ENCODE data around the gene ITPR2.
"Not testable (repeated sequence)": the region's sequence is repeated elsewhere in the genome, so short reads cannot be mapped to it uniquely, and the experiment has no call there.

ITPR2 gene

DNA sequence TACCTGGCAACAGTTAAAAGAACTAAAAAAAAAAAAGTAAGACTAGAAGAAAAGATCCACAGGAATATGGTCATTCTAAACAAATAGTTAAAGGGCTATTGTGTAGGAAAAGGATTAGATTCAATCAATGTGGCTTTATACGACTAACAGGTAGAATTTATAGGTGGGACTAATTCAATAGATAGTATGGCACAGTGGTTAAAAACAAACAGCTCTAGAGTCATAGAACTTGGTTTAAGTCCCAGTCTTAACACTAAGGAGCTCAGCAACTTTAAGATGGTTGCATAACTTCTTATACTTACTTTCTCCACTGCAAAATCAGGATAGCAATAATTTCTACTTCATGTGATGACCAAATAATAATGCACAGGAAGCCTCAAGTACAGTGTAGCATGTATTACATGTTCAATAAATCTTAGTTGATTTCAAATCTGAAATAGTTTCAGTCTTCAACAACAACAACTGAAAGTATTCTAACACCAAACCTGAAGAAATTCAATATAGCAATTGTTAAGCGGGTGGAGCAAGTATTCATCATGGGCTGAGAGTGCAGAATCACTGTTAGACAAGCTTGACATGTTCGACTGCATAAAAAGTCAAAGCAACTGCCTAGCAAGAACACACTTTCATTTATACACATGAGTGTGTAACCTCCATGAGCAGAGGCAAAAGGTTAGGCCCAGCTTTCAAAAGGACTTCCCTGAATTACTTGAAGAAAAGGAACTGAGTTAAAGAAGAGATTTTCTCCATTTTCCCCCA is 50.4 kb downstream of the ITPR2 start:
- DNase-seq (ENCODE audit: low read depth), result no peak
- no peak overlapping the region for H3K4me3 ChIP-seq (ENCODE audit: low read depth, low read length)
- TF ChIP-seq, protein P1, sequence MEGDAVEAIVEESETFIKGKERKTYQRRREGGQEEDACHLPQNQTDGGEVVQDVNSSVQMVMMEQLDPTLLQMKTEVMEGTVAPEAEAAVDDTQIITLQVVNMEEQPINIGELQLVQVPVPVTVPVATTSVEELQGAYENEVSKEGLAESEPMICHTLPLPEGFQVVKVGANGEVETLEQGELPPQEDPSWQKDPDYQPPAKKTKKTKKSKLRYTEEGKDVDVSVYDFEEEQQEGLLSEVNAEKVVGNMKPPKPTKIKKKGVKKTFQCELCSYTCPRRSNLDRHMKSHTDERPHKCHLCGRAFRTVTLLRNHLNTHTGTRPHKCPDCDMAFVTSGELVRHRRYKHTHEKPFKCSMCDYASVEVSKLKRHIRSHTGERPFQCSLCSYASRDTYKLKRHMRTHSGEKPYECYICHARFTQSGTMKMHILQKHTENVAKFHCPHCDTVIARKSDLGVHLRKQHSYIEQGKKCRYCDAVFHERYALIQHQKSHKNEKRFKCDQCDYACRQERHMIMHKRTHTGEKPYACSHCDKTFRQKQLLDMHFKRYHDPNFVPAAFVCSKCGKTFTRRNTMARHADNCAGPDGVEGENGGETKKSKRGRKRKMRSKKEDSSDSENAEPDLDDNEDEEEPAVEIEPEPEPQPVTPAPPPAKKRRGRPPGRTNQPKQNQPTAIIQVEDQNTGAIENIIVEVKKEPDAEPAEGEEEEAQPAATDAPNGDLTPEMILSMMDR (IDR thresholded peaks at IDR 0.05; ENCODE audit: low read depth, low read length, missing control alignments), result no peak

DNA sequence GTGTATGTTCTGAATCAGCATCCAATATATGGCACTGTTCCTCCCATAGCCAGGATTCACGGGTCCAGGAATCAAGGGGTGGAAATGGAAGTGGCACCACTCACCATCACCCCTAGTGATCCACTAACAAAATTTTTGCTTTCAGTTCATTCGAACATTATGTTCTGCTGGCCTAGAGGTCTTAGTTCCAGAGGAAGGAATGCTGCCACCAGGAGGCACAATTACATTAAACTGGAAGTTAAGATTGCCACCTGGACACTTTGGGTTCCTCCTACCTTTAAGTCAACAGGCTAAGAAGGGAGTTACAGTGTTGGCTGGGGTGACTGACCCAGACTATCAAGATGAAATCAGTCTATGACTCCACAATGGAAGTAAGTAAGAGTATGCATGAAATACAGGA is 52.3 kb downstream of the ITPR2 start:
- not testable (repeated sequence) for H3K4me3 ChIP-seq (ENCODE audit: low read depth, low read length); DNase-seq (ENCODE audit: low read depth)

DNA sequence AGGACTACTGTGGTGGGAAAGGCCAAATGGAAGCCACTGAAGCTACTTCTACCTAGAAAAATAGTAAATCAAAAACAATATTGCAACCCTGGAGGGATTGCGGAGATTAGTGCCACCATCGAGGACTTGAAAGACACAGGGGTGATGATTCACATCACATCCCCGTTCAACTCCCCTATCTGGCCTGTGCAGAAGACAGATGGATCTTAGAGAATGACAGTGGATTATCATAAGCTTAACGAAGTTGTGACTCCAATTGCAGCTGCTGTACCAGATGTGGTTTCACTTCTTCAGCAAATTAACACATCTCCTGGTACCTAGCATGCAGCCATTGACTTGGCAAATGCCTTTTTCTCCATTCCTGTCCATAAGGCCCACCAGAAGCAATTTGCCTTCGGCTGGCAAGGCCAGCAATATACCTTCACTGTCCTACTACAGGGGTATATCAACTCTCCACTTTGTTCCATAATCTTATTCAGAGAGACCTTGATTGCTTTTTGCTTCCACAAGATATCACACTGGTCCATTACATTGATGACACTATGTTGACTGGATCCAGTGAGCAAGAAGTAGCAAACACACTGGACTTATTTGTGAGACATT is 54.7 kb downstream of the ITPR2 start:
- DNase-seq (ENCODE audit: low read depth); H3K4me3 ChIP-seq (ENCODE audit: low read depth, low read length): not testable (repeated sequence)

DNA sequence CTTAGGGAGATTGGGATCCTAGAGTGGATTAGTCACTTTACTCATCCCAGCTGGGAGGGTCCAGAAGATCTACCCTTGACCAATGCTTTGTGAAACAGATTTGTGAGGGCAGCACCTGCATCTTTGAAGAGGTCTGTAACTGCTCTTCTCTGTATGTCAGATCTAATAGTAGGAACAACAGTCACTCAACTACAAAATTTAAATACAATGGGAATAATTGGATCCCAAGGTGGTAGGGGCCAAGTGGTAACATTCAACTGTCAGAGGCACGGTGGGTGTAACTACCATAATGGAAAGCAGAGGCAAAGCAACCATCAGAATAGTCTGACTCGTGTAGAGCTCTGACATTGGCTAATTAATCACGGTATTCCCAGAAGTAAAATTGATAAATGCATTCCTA is 55.8 kb downstream of the ITPR2 start:
- DNase-seq (ENCODE audit: low read depth), result no peak
- TF ChIP-seq, protein P1 (IDR thresholded peaks at IDR 0.05; ENCODE audit: low read depth, low read length, missing control alignments), result no peak
- no peak overlapping the region for H3K4me3 ChIP-seq (ENCODE audit: low read depth, low read length)

DNA sequence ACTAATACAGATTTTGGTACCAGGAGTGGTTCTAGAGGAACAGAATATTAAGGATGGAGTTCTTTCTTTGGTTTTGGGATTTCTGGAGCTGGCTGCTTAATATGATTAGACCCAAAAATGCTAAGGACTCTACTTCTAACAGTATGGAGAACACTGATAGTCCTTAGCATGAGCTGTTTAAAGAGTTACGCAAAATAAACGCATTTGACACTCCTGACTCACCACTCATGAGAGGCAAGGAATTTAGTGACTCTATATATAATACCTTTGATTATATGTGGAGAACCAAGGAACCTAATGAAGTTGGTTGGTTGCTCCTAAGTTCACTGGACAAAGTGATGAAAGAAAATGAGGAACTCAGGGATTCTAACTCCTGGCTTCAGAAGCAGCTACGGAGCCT is 57.0 kb downstream of the ITPR2 start:
- H3K4me3 ChIP-seq (ENCODE audit: low read depth, low read length), result not testable (repeated sequence)

DNA sequence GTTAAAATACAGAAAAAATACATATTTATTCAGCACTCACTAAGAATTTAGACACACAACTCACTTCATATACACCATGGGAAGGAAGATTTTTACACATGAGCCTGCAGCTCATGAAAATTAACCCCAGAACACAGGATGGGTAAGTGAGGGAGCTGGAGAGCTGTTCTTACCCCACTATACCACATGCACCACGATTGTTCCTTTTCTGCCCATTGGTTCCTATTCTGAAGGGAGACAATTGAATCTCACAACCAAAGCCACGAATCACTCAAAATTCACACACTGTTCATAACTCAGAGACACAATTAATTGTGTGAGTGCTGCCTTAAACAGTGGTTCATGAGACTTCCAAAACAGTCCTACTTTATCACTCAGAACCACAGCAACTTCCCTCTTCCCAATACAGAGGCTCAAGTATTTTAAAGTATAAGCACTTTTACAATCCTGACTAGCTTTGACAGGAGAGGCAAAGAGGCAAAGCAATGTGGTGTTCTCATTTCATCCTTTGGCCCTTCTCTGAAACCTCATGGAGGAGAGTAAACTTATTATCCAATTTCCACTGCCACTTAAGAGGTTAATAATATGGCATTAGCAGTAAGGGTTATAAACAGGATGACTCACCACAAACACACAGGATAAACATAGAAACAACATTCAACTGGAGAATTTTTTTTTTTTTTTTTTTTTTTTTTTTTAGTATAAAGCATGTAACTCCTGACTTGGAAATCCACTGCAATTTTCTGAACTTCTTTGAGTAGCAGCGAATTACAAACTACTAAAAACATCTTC is 59.5 kb downstream of the ITPR2 start:
- TF ChIP-seq, protein P1 (IDR thresholded peaks at IDR 0.05; ENCODE audit: low read depth, low read length, missing control alignments), result no peak
- no peak overlapping the region for H3K4me3 ChIP-seq (ENCODE audit: low read depth, low read length)
- no peak for DNase-seq (ENCODE audit: low read depth)

More for the DNA sequence above, 57.0 kb downstream of the ITPR2 start:
- DNase-seq (ENCODE audit: low read depth), result not testable (repeated sequence)

DNA sequence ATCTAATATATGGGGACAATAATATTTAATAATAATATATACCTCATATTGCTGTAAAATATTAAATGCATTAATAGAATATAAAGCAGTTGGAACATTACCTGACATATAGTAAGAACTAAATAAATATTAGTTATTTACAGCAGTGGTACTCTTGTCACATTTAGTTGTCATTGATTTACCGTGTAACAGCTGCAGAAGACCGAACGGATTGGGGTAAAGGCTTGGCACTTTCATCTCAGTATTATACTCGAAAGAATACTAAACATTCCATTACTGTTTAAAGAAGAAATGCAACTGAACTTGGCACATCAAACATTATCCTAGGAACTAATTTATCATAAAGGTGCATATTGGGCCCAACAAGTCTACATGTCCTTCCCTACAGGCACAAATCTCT is 61.1 kb downstream of the ITPR2 start:
- no peak for DNase-seq (ENCODE audit: low read depth)
- TF ChIP-seq, protein P1 (IDR thresholded peaks at IDR 0.05; ENCODE audit: low read depth, low read length, missing control alignments), result no peak
- no peak overlapping the region for H3K4me3 ChIP-seq (ENCODE audit: low read depth, low read length)

DNA sequence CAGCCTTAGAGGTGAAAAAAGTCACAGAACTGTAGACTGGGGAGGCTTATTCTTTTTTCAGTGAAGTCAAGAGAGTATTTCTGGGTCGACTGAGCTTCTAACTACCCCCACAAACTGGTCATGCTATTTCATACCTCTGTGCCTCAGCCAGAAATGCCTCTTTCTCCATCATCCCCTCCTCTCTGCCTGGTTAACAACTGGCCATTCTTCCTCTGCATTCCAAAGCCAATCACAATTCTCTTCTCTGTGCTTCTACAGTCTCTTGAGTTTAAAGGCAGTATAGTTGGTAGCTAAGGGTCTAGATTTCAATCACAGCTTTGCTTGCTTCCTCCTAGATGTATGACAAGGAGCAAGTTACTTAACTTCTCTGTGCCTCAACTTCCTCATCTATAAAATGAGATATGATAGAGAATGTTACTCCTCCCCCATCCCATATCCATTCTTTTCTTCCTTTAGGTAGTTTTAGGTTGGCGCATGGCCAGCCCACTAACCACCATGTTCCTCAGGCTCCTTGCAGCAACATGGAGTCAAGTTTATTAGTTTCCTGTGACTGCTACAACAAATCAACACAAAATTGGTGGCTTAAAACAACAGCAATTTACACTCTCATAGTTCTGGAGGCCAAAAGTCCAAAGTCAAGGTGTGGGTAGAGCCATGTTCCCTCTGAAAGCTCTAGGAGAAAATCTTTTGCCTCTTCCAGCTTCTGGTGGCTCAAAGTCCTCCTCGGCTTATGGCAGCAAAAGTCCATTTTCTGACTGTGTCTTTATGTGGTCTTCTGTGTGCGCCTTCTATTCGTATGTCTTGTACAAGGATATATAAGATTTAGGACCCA is 62.5 kb downstream of the ITPR2 start:
- no peak overlapping the region for H3K4me3 ChIP-seq (ENCODE audit: low read depth, low read length)
- TF ChIP-seq, protein P1 (IDR thresholded peaks at IDR 0.05; ENCODE audit: low read depth, low read length, missing control alignments), result no peak
- no peak for DNase-seq (ENCODE audit: low read depth)
